ENCODE measurements around the gene CDCP1.
A peak's percentile ranks its signal among the peaks of the same experiment; 100 is the strongest.
"Not testable (repeated sequence)": the region's sequence is repeated elsewhere in the genome, so short reads cannot be mapped to it uniquely, and the experiment has no call there.

The CDCP1 gene

DNA sequence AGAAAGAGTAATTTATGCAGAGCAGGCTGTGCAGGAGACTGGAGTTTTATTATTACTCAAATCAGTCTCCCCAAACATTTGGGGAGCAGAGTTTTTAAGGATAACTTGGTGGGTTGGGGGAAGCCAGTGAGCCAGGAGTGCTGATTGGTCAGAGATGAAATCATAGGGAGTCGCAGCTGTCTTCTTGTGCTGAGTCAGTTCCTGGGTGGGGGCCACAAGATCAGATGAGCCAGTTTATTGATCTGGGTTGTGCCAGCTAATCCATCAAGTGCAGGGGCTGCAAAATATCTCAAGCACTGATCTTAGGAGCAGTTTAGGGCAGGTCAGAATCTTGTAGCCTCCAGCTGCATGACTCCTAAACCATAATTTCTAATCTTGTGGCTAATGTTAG is 92.4 kb downstream of the CDCP1 start:
- not testable (repeated sequence) for DNase-seq

GRCh38 chr3:45051685-45052084 is 94.5 kb downstream of the CDCP1 start:
- DNase-seq = no peak

DNA sequence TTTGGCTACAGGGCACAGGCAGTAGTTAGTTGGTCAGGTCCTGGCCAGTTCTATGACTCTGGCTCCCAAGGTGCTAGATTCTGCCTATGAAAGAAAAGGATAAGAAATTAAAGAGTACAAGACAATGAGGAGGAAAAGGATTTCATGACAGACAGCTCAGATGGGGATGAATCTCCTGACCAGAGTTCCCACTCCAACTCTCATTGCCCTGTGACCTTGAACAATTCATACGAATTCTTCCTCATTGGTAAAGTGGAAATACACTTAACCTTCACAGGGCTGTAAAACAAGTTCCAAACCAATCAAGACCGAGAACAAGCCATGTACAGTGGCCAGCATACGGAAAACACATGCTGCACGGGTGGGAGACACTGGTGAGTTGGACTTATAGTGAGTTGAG is 96.4 kb downstream of the CDCP1 start:
- no peak for DNase-seq

DNA sequence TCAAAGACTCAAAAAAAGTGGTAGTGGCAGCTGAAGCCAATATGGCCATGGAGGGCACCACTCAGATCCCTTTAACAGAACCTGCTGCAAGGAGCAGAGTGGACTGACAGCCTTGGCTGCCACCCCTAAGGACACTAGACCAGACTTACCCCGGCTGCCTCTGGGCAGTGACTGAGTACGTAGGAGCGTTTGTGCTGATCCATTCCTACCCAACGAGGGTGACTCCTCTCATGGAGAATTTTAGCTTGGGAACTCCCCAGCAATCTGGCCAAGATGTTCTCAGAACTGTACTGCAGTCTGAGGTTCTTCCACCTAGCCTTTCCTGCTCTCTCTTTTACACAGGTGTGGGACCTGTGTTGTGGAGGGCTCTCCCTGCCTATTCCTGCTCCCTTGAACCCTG is 97.9 kb downstream of the CDCP1 start:
- DNase-seq = no peak

DNA sequence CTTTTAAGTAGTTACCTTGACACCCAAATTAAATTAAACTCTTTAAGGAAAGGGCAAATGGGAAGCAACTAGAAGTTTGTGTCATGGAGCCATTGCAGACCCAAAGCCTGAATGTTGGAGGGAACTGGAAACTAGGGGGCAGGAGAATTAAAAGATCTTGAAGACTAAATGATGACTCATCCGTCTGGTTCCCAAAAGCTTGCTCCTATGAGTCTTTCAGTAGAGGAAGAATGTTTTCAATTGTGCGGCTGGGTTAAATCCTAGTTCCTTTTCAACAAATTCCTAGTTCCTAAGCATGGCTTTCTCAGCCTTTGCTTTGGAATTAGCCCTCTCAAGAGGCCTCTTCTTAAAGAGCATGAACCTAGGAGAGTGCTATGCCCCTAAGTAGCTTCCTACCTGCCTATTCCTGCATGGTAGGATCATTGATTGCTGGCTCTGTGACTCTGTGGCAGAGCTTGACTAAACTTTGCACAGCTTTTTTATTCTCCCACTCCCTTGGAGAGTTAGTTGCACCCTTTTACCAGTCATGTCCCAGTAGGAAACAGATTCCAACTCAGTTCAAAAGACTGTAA is 102.4 kb downstream of the CDCP1 start:
- DNase-seq = no peak

DNA sequence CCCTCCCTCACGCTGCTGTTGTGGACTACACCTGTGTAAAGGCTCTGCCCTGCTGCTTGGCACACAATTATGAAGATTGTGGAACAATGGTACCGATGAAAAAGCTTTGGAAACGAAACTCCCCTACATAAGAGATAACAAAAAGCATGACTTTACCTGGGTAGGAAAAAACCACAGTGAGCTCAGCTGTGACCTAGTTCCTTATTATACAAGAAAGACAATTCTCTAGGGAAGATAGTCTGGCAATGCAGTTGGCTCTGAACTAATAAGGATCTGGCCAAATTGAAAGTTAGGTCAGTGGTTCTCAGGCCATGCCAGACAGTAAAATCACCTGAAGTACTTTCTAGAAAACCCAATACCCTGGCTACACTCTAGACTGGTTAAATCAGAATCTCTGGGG is 104.0 kb downstream of the CDCP1 start:
- DNase-seq = no peak

DNA sequence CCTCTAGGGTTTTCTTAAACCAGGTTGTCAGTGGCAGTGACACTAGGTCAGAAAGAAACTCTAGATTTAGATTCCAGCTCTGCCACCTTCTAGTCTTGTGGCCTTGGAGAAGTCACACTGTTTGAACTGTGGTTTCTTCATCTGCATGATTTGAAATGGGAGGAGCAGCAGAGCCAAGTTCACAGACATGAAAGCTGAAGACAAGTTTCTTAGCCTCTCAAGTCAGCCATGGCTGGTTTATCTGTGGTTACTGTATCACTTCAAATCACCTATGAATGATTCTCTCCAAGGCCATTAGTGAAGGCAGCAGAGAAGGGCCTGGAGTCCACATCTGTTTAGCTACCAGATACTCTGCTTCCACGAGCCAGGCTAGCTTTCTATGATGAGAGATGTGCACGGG is 104.5 kb downstream of the CDCP1 start:
- DNase-seq = no peak

DNA sequence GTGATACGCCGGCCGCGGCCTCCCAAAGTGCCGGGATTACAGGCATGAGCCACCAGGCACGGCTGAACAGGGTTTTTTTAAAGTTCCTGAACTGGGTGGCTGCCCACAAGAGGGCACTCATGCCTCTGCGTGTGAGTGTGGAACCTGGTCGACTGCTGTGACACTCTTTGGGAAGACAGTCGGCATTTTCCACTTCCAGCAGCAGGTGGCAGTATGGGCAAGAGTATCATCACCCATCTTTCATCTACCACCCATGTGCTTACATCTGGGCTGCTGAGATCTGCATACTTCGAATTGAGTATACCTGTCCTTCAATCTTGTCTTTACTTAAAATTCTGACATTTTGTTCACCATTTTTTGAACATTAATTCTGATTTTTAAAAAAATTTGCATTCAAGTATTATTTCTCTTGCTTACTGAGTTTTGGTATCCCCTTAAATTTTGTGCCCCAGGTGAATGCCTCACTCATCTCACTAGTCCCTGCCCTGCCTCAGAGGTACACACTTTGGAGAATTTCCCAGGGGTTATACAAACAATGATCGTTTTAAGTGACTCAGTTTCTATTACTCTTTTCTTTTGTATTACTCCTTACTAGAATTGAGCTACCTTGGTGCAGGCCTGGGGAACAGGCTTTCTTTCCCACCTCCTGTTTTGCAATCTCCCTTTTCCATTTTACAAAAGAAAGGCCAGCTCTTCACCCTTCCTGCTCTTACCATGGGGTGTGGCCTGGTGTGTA is 108.3 kb downstream of the CDCP1 start:
- peak; percentile 94 for DNase-seq

DNA sequence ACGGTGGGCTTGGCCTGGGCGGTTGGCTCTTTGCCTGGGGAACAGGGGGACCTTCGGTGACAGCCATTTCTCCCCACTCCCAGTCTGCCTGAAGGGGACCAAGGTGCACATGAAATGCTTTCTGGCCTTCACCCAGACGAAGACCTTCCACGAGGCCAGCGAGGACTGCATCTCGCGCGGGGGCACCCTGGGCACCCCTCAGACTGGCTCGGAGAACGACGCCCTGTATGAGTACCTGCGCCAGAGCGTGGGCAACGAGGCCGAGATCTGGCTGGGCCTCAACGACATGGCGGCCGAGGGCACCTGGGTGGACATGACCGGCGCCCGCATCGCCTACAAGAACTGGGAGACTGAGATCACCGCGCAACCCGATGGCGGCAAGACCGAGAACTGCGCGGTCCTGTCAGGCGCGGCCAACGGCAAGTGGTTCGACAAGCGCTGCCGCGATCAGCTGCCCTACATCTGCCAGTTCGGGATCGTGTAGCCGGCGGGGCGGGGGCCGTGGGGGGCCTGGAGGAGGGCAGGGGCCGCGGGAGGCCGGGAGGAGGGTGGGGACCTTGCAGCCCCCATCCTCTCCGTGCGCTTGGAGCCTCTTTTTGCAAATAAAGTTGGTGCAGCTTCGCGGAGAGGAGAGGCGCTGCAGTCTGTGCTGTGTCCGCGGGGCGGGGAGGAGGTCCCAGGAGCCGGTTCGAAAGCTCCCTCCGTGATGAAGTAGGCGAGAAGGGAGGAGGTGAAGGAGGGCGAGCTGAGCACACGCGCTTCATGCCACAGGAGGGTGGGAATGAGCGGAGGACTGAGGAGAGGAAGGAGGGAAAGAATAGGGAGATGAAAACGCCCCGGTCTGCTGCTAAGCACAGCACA is 110.5 kb downstream of the CDCP1 start:
- DNase-seq = peak; percentile 10

GRCh38 chr3:45034612-45035252 is 111.4 kb downstream of the CDCP1 start:
- DNase-seq = peak; percentile 13

- no peak for DNase-seq
These were observed 112.4 kb downstream of the CDCP1 start for GRCh38 chr3:45033791-45034190.

Data from CD4-positive, alpha-beta T cell treated with Interleukin-10 for 1 hour (primary cell).